ENCODE data around the gene AUTS2. TPM values are rescaled to one million over a fixed set of nuclear protein-coding genes. Genes with fewer than 3 reads are reported as not detected.

The AUTS2 gene
- total RNA-seq, 1 experiment from 2014 or later = 42.1 TPM

- no TSS peak for BruUV-seq (replicated peaks)
- CTCF ChIA-PET = no interaction called here
- TF ChIP-seq CTCF (conservative IDR thresholded peaks at IDR 0.05; ENCODE audit: low read depth, low read length) = no peak
- TF ChIP-seq EZH2 (IDR thresholded peaks at IDR 0.05; ENCODE audit: borderline replicate concordance, low read depth, low read length, poor library complexity, severe bottlenecking) = no peak
- Histone ChIP-seq H3K27ac (ENCODE audit: low read depth, low read length, poor library complexity, severe bottlenecking) (no peak overlapping the region), H3K9me3 (ENCODE audit: low read depth, low read length, poor library complexity, severe bottlenecking) (no peaks in the 10 kb centered on the region), H3K27me3 (replicated peaks; ENCODE audit: insufficient read depth, low read depth, low read length, poor library complexity) (no peaks in the 10 kb centered on the region), H3K4me1 (ENCODE audit: insufficient read depth, low read length, poor library complexity, severe bottlenecking) (peaks cover 8% of the 10 kb centered on the region), H3K36me3 (ENCODE audit: insufficient read depth, low read length, poor library complexity, severe bottlenecking) (no peaks in the 10 kb centered on the region), H3K4me3 (ENCODE audit: low read depth, low read length, poor library complexity, severe bottlenecking) (no peak overlapping the region)
- no peak for DNase-seq (ENCODE audit: low spot score)
- POLR2A ChIA-PET (ENCODE audit: low non-redundant PET) = no interaction called here
- intact Hi-C loops (cut with micrococcal nuclease; ENCODE audit: unreplicated experiment) = no loop called here
Observed at GRCh38 chr7:69747144-69747543, 148.9 kb downstream of the AUTS2 start.

DNA sequence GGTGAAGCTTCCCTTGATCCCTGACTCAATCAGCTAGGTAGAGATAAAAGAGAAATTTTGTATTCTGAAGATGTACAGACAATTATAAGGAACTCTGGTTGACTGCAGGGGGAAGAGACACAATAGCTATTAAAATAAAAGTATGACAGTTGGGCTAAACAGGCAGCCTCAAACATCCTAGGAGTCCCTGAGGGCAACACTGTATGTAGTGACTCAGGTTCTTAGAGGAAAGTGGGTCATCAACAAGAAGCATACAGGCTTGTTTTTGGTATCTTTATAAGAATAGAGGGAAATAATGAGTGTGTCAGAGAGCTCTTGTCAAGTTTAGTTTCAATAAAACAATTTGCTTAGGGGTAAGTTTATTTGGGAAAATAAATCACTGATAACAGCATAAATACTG, 150.3 kb downstream of the AUTS2 start:
- no peak for TF ChIP-seq CTCF (conservative IDR thresholded peaks at IDR 0.05; ENCODE audit: low read depth, low read length)
- no peak for TF ChIP-seq EZH2 (IDR thresholded peaks at IDR 0.05; ENCODE audit: borderline replicate concordance, low read depth, low read length, poor library complexity, severe bottlenecking)
- intact Hi-C loops (cut with micrococcal nuclease; ENCODE audit: unreplicated experiment) = no loop called here
- no peaks in the 10 kb centered on the region for H3K9me3 ChIP-seq (ENCODE audit: low read depth, low read length, poor library complexity, severe bottlenecking)
- no TSS peak for BruUV-seq (replicated peaks)
- no peak overlapping the region for H3K4me3 ChIP-seq (ENCODE audit: low read depth, low read length, poor library complexity, severe bottlenecking)
- peaks cover 8% of the 10 kb centered on the region for H3K4me1 ChIP-seq (ENCODE audit: insufficient read depth, low read length, poor library complexity, severe bottlenecking)
- H3K27ac ChIP-seq (ENCODE audit: low read depth, low read length, poor library complexity, severe bottlenecking) = no peak overlapping the region
- H3K36me3 ChIP-seq (ENCODE audit: insufficient read depth, low read length, poor library complexity, severe bottlenecking) = no peaks in the 10 kb centered on the region
- ChIA-PET POLR2A (ENCODE audit: low non-redundant PET) (no interaction called here), CTCF (no interaction called here)
- DNase-seq (ENCODE audit: low spot score) = no peak
- H3K27me3 ChIP-seq (replicated peaks; ENCODE audit: insufficient read depth, low read depth, low read length, poor library complexity) = no peaks in the 10 kb centered on the region

DNA sequence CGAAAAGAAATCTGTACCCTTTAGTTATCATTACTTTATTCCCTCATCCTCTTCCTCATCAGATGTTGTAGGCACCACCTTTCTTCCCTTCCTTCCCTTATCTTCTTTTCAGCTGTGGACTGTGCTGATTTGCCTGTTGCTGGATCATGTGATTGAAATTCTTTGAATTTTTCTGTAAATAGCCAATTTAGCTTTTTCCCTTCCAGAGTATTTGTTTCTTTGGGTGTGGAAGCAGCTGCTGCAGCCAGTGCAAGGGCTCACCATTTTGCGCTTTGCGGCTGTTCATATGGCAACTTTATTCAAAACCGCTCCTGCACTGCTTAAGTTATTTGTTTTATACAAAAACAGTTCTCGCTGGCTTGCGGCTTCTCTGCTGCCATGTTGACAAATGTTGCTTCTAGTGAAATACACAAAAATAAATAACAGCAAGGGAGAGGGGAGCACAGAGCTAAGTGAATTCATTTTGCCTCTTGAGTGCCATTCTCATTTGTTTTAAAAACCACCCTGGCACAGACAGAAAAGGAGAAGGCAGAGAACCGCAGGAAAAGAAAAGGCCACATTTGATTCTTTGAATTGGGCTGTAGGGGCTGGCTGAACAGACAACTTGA, 151.2 kb downstream of the AUTS2 start:
- ChIA-PET CTCF (no interaction called here), POLR2A (ENCODE audit: low non-redundant PET) (no interaction called here)
- TF ChIP-seq CTCF (conservative IDR thresholded peaks at IDR 0.05; ENCODE audit: low read depth, low read length) (no peak), EZH2 (IDR thresholded peaks at IDR 0.05; ENCODE audit: borderline replicate concordance, low read depth, low read length, poor library complexity, severe bottlenecking) (no peak)
- H3K4me3 ChIP-seq (ENCODE audit: low read depth, low read length, poor library complexity, severe bottlenecking) = no peak overlapping the region
- H3K27ac ChIP-seq (ENCODE audit: low read depth, low read length, poor library complexity, severe bottlenecking) = no peak overlapping the region
- intact Hi-C loops (cut with micrococcal nuclease; ENCODE audit: unreplicated experiment) = no loop called here
- H3K9me3 ChIP-seq (ENCODE audit: low read depth, low read length, poor library complexity, severe bottlenecking) = no peaks in the 10 kb centered on the region
- BruUV-seq (replicated peaks) = no TSS peak
- H3K4me1 ChIP-seq (ENCODE audit: insufficient read depth, low read length, poor library complexity, severe bottlenecking) = peaks cover 8% of the 10 kb centered on the region
- no peaks in the 10 kb centered on the region for H3K27me3 ChIP-seq (replicated peaks; ENCODE audit: insufficient read depth, low read depth, low read length, poor library complexity)
- DNase-seq (ENCODE audit: low spot score) = no peak
- no peaks in the 10 kb centered on the region for H3K36me3 ChIP-seq (ENCODE audit: insufficient read depth, low read length, poor library complexity, severe bottlenecking)

Measured in A673 (cell line).